Measurements from ENCODE around the gene DTNB. TPM values are rescaled to one million over a fixed set of nuclear protein-coding genes. Genes with fewer than 3 reads are reported as not detected.
"Not testable (repeated sequence)": the region's sequence is repeated elsewhere in the genome, so short reads cannot be mapped to it uniquely, and the experiment has no call there.

DTNB gene
- total RNA-seq, 1 donor: 12.9 TPM

DNA sequence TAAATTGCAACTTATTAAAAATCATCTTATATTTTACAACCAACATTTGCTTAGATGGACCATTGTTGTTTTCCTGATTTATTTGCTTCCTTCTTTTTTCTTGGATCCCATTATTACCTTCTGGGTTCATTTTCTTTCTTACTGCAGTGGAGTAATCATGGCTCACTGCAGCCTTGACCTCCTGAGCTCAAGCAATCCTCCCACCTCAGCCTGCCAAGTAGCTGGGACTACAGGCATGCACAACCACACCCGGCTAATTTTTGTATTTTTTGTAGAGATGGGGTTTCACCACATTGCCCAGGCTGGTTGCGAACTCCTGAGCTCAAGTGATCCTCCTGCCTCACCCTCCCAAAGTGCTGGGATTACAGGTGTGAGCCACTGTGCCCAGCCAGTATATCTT, 123.8 kb downstream of the DTNB start:
- DNase-seq (ENCODE audit: low read depth in 2 of 3, low spot score in 2 of 3): not testable (repeated sequence)

DNA sequence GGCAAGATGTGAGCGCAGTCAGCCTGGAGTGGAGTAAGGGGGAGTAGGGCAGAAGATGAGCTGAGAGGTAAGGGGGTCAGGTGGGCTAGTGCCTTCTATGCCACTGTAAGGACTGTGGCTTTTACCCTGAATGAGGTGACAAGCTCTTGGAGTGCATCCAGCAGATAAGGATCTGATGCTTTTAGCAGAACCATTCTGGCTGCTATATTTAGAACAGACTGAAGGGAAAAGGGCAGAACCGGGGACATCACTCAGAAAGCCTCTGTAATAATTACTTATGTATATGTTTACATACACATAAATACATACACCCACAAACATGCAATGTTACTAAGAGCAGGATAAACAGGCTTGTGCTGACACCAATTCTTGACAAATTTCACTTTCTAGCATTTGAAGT, 124.8 kb downstream of the DTNB start:
- DNase-seq (ENCODE audit: low read depth in 2 of 3, low spot score in 2 of 3): peak in 1 of 3 donors; percentile 74

DNA sequence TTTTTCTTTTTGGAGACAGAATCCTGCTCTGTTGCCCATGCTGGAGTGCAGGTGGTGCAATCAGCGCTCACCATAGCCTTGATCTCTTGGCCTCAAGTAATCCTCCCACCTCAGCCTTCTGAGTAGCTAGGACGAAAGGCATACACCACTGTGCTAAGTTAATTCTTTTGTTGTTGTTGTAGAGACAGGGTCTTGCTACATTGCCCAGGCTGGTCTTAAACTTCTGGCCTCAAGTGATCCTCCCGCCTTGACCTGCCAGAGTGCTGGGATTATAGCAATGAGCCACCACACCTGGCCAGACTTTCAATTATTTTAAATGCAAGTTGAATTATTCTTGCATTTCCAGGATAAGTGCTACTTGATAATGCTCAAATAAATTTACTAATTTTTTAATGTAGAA, 126.5 kb downstream of the DTNB start:
- no peak for DNase-seq (ENCODE audit: low read depth in 2 of 3, low spot score in 2 of 3)

DNA sequence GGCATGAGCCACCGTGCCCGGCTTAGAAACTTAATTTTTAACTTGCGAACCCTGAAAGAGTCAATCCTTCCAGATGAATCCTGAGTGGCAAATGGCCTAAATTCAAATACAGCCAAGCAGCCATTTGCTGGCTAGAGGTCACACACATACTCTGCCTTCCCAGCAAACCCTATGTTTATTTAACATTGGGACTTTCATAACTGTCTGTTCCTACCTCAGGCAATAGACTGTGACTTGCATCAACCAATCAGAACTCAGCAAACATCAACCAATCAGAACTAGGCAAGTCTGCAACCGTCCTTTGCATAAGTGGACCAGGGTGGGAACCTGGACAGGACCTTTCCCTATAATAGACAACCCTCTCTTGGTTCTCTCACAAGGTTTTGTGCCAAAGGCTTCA, 127.5 kb downstream of the DTNB start:
- DNase-seq (ENCODE audit: low read depth in 2 of 3, low spot score in 2 of 3): no peak

- DNase-seq (ENCODE audit: low read depth in 2 of 3, low spot score in 2 of 3): no peak
Measured at GRCh38 chr2:25544445-25544844, 128.9 kb downstream of the DTNB start.

DNA sequence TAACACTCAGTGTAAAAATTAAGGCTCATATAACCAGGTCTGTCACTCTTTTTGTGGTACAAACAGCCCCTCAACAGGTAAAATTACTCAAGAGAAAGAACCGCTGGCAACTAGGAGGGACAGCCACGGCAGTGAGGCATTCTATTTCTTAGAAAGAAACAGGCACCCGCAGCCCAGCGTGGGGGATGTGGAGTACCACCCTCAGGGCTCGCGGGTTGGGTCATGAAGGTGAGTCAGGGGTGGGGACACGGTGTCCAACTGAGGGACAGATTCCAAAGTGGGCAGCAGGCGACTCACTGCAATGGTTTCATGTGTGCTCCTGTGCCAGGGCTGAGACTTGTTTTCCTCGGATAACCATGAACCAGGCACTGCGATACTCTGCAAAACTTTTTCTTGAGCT, 129.4 kb downstream of the DTNB start:
- no peak for DNase-seq (ENCODE audit: low read depth in 2 of 3, low spot score in 2 of 3)

DNA sequence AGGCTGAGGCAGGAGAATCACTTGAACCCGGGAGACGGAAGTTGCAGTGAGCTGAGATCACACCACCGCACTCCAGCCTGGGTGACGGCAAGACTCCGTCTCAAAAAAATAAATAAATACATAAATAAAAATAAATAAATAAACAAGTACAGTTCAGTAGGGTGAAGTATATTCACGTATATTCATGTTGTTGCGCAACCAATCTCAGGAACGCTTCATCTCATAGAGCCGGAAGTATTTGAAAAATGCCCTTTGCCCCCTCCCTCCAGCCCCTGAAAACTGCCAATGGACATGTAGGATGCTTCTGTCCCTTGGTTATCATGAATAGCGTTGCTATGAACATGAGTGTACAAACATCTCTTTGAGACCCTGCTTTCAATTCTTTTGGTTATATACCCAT, 132.0 kb downstream of the DTNB start:
- no peak for DNase-seq (ENCODE audit: low read depth in 2 of 3, low spot score in 2 of 3)

DNA sequence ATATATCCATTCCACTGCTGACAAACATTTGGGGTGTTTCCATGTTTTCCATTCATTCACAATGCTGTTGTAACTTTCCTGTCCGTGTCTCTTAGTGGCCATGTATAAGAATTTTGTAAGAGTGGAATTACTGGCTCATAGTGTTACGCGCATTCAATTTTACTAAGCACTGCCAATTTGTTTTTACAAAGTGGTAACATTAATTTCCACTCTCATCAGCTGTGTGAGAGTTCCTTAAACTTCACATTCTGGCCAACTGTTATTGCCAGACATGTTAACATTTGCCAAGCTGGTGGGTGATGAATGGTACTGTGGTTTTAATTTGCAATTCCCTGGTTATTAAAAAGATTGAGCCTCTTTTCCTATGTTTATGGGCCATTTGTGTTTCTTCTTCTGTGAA, 134.2 kb downstream of the DTNB start:
- DNase-seq (ENCODE audit: low read depth in 2 of 3, low spot score in 2 of 3): peak in 1 of 3 donors; percentile 21

DNA sequence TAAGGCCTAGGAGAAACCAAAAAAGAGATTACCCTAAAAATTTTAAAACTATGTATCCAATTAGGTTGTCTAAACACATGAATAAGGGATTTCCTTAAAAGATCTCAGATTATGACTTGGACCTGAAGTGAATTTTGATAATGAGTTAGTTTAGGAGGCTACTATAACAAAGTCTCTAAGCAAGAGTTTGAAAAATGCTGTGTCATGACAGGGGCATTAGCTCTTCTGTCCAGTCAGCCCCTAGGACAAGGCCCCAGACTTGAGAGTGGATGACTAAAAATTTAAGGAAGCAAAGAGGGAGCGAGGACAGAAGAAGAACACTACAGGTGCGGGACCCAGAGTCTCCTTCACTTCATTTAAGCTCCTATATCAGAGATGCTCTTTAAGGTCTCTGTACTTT, 135.9 kb downstream of the DTNB start:
- no peak for DNase-seq (ENCODE audit: low read depth in 2 of 3, low spot score in 2 of 3)

DNA sequence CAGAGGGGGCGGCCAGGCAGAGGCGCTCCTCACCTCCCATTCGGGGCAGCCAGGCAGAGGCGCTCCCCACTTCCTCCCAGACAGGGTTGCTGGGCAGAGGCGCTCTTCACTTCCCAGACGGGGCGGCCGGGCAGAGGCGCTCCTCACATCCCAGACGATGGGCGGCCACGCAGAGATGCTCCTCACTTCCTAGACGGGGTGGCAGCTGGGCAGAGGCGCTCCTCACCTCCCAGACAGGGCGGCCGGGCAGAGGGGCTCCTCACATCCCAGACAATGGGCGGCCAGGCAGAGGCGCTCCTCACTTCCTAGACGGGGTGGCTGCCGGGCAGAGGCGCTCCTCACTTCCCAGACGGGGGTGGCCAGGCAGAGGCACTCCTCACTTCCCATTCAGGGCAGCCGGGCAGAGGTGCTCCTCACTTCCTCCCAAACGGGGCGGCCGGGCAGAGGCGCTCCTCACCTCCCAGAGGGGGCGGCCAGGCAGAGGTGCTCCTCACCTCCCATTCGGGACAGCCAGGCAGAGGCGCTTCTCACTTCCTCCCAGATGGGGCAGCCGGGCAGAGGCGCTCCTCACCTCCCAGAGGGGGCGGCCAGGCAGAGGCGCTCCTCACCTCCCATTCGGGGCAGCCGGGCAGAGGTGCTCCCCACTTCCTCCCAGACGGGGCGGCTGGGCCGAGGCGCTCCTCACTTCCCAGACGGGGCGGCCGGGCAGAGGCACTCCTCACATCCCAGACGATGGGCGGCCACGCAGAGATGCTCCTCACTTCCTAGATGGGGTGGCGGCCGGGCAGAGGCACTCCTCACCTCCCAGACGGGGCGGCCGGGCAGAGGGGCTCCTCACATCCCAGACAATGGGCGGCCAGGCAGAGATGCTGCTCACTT, 137.7 kb downstream of the DTNB start:
- not testable (repeated sequence) for DNase-seq (ENCODE audit: low read depth in 2 of 3, low spot score in 2 of 3)

DNA sequence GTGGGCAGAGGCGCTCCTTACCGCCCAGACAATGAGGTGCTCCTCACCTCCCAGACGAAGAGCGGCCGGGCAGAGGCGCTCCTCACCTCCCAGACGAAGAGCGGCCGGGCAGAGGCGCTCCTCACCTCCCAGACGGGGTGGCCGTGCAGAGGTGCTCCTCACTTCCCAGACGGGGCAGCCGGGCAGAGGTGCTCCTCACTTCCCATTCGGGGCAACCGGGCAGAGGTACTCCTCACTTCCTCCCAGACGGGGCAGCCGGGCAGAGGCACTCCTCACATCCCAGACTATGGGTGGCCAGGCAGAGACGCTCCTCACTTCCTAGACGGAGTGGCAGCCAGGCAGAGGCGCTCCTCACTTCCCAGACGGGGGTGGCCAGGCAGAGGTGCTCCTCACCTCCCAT, 138.4 kb downstream of the DTNB start:
- not testable (repeated sequence) for DNase-seq (ENCODE audit: low read depth in 2 of 3, low spot score in 2 of 3)

GRCh38 chr2:25534455-25534854, 138.9 kb downstream of the DTNB start:
- DNase-seq (ENCODE audit: low read depth in 2 of 3, low spot score in 2 of 3): no peak

DNA sequence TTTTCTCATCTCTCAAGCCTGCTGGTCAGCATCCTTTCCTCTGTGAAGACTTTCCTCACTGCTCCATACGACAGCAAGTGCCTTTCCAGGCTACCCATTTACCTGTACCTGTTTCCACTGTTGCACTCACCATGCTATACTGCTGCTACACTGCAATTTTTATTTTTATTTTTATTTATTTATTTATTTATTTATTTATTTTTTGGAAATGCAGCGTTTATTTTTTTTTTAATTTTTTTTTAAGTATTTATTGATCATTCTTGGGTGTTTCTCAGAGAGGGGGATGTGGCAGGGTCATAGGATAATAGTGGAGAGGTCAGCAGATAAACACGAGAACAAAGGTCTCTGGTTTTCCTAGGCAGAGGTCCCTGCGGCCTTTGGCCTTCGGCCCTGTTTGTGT, 139.6 kb downstream of the DTNB start:
- not testable (repeated sequence) for DNase-seq (ENCODE audit: low read depth in 2 of 3, low spot score in 2 of 3)

DNA sequence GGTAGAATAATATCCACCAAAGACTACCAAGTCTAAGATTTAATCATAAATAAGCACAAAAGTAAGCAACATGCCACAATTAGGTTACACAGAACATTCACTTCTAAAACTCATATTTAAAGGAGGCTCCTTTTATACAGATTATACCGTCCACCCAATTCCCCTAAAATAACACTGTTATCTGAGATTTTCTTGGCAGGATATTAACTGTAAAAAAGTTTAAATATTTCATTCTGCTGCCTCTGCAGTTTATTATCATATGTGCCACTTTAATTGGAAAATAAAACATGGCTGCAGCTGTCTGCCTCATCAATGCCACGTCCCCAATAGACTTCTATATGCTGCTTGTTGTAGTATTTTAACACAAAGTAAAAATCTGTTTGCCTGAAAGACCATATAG, 140.9 kb downstream of the DTNB start:
- DNase-seq (ENCODE audit: low read depth in 2 of 3, low spot score in 2 of 3): no peak

- no peak for DNase-seq (ENCODE audit: low read depth in 2 of 3, low spot score in 2 of 3)
Measured at GRCh38 chr2:25529034-25529433, 144.3 kb downstream of the DTNB start.

DNA sequence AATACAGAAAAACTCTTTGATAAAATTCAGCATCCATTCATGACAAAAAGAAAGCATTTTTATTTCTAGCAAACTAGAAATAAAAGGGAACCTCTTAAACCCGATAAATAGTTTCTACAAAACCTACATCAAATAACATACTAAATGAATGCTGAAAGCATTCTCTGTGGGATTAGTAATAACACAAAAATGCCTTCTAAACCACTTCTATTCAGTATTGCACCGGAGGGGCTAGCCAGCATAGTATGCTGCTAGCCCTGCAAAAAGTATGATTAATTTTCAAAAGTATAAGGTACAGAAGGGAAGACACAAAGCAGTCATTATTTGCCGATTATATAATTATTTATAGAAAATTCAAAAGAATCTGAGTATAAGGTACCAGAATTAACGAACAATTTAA, 145.2 kb downstream of the DTNB start:
- DNase-seq (ENCODE audit: low read depth in 2 of 3, low spot score in 2 of 3): no peak

GRCh38 chr2:25524507-25524906, 148.9 kb downstream of the DTNB start:
- no peak for DNase-seq (ENCODE audit: low read depth in 2 of 3, low spot score in 2 of 3)

DNA sequence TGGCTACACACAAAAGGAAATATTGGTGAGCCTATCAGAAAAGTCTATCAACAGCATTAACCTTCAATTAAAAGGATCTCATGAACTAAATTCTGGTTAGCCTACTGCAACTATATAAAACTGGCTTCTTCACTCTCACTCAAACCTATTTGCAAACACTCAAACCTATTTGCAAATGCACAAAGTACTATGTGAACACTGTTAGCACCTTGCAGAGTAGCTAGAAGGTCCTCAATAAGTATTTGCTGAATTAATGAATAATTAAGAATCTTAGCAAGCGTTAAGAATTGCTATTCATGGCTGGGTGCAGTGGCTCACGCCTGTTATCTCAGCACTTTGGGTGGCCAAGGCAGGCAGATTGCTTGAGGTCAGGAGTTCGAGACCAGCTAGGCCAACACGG, 150.3 kb downstream of the DTNB start:
- DNase-seq (ENCODE audit: low read depth in 2 of 3, low spot score in 2 of 3): no peak

DNA sequence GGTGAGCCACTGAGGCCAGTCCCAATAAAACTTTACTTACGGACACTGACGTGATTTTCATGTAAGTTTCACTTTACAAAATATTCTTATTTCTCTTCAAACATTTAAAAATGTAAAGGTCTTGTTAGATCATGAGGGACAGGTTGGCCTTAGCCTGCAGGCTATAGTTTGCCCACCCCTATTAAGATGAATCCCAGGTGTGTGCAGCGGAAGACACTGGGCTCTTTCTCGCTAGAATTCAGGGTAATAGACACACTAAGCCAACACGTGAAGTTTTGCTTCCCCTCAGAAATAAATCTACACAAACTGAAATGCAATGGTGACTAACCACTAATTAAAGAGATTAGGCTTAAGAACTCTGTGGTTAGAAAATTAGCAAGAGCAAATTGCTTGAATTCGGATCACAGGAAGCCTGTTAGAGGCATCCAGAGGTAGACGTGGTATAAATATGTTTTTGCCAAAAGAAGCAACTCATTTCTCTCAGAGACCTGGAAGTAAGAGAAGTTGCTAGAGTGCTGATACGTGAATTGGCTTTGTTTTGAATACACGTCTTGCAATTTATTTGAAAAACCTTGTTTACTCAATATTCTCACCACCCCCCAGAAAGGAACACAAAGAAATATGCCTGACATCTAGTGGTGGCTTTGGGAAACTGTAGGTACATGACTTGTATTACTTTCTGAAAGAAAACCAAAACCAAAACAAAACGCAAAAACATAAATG, 151.6 kb downstream of the DTNB start:
- peak; percentile 30 to 94 (median 79) for DNase-seq (ENCODE audit: low read depth in 2 of 3, low spot score in 2 of 3)

- no peak for DNase-seq (ENCODE audit: low read depth in 2 of 3, low spot score in 2 of 3)
Measured at GRCh38 chr2:25521126-25521525, 152.3 kb downstream of the DTNB start.

DNA sequence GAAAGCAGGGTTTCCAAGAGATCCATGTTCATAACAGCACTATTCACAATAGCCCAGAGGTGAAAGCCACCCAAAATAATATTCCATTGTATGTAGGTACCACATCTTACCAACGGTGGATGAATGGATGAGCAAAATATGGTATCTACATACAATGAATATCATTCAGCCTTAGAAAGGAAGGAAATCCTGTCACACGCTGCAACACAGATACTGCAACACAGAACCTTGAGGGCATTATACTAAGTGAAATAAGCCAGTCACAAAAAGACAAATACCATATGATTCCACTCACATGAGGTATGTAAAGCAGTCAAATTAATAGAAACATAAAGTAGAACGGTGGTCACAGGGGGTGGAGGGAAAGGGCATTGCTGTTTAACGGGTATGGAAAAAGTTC, 155.7 kb downstream of the DTNB start:
- no peak for DNase-seq (ENCODE audit: low read depth in 2 of 3, low spot score in 2 of 3)

- peak in 1 of 3 donors; percentile 30 for DNase-seq (ENCODE audit: low read depth in 2 of 3, low spot score in 2 of 3)
Measured at GRCh38 chr2:25514043-25514637, 159.2 kb downstream of the DTNB start.
